H1 (cell line): ENCODE data around the gene CNPY3. TPM values are rescaled to one million over a fixed set of nuclear protein-coding genes. Genes with fewer than 3 reads are reported as not detected.

Experiments
- CTCF ChIA-PET: fragments of 300-600 bp; sonication (Branson Sonifier 250); formaldehyde crosslinking; loops from one replicate; lab custom pipeline; 2021; ENCODE audit not compliant: partially characterized antibody; lab: Charles Lee
- POLR2A ChIA-PET: fragments of 300-600 bp; sonication (Branson Sonifier 250); formaldehyde crosslinking; loops from one replicate; lab custom pipeline; 2021; ENCODE audit warnings: inconsistent platforms; ENCODE audit not compliant: partially characterized antibody; lab: Charles Lee
- DNase-seq, 2 experiments: peaks; one replicate each; pipeline versions ENCODE4 v3.0.0 to v3.0.0-alpha.2; 2010 to 2022; ENCODE audit warnings: low spot score in 2 of 2, low read depth in 1 of 2, mixed read lengths in 1 of 2
- FAIRE-seq: peaks from 2 replicates; lab custom pipeline; 2011; peaks lifted over from hg19 to GRCh38; lab: Jason Lieb, UNC
- H2AFZ ChIP-seq: 2 replicates; pipeline ENCODE4 v1.8.1; 2012; ENCODE audit warnings: low read length, inconsistent platforms
- H2AK5ac ChIP-seq: 2 replicates; pipeline ENCODE4 v1.6.1; 2013; ENCODE audit warnings: low read depth, low read length
- H2BK120ac ChIP-seq: replicated peaks from 2 replicates; pipeline ENCODE3; 2013; ENCODE audit warnings: low read depth, low read length, inconsistent platforms
- H2BK12ac ChIP-seq: 2 replicates; pipeline ENCODE4 v1.6.1; 2013; ENCODE audit warnings: low read depth, low read length
- H2BK15ac ChIP-seq: 2 replicates; pipeline ENCODE4 v1.6.1; 2013; ENCODE audit warnings: low read length
- H2BK20ac ChIP-seq: 2 replicates; pipeline ENCODE4 v1.6.1; 2013; ENCODE audit warnings: low read length
- H2BK5ac ChIP-seq: 2 replicates; pipeline ENCODE4 v1.6.1; 2013; ENCODE audit warnings: low read depth, low read length
- H3K14ac ChIP-seq: 2 replicates; pipeline ENCODE4 v1.6.1; 2013; ENCODE audit warnings: inconsistent platforms; ENCODE audit not compliant: insufficient read length
- H3K18ac ChIP-seq: 2 replicates; pipeline ENCODE4 v1.6.1; 2013; ENCODE audit warnings: low read length; ENCODE audit errors: extremely low read depth
- H3K23ac ChIP-seq: 2 replicates; pipeline ENCODE4 v1.6.1; 2013; ENCODE audit warnings: inconsistent platforms; ENCODE audit not compliant: insufficient read length
- H3K23me2 ChIP-seq: 2 replicates; pipeline ENCODE4 v1.6.1; 2013; ENCODE audit warnings: low read depth, low read length
- H3K27ac ChIP-seq: 2 replicates; pipeline ENCODE4 v1.6.1; 2011; ENCODE audit warnings: low read depth, low read length, inconsistent platforms
- H3K27me3 ChIP-seq, 4 experiments: replicated peaks in 1 of 4; 1 replicate in 1 of 4; 2 replicates in 3 of 4; pipeline versions ENCODE4 v1.6.1 to v1.8.1; 2011 to 2013; ENCODE audit warnings: low read length in 3 of 4, mild to moderate bottlenecking in 3 of 4, inconsistent platforms in 2 of 4, mixed read lengths in 2 of 4, moderate library complexity in 1 of 4; ENCODE audit not compliant: control insufficient read depth in 3 of 4, insufficient read depth in 3 of 4; ENCODE audit errors: extremely low read depth in 1 of 4
- H3K36me3 ChIP-seq, 4 experiments: 2 replicates each; pipeline versions ENCODE4 v1.6.1 to v1.8.1; 2011 to 2013; ENCODE audit warnings: mild to moderate bottlenecking in 4 of 4, low read length in 3 of 4, moderate library complexity in 2 of 4, control low read depth in 1 of 4, inconsistent platforms in 1 of 4; ENCODE audit not compliant: insufficient read depth in 4 of 4, control insufficient read depth in 2 of 4
- H3K4ac ChIP-seq: replicated peaks from 2 replicates; pipeline ENCODE3; 2013; ENCODE audit warnings: low read length, low read depth, mixed read lengths, inconsistent platforms; ENCODE audit not compliant: insufficient read length
- H3K4me1 ChIP-seq, 4 experiments: replicated peaks in 1 of 4; 1 replicate in 1 of 4; 2 replicates in 3 of 4; pipeline versions ENCODE4 v1.6.1 to v1.8.1; 2011 to 2013; ENCODE audit warnings: low read length in 3 of 4, inconsistent platforms in 2 of 4, mixed read lengths in 1 of 4; ENCODE audit not compliant: insufficient read depth in 4 of 4, control insufficient read depth in 3 of 4
- H3K4me2 ChIP-seq, 2 experiments: 2 replicates each; pipeline versions ENCODE4 v1.6.1 to v1.8.1; 2011 to 2013; ENCODE audit warnings: low read depth in 2 of 2, low read length in 2 of 2, control low read depth in 1 of 2, inconsistent platforms in 1 of 2, mild to moderate bottlenecking in 1 of 2; ENCODE audit not compliant: insufficient read depth in 1 of 2
- H3K4me3 ChIP-seq, 4 experiments: fragments of 200-600, 300-600 bp in 1 of 4; sonication (generic), shearing (Covaris generic), sonication (Bioruptor Twin) in 1 of 4; 2 replicates each; pipeline versions ENCODE4 v1.5.1 to v1.8.1; 2011 to 2016; ENCODE audit warnings: low read length in 4 of 4, low read depth in 3 of 4, control low read depth in 2 of 4, inconsistent platforms in 2 of 4, mild to moderate bottlenecking in 2 of 4, mixed read lengths in 1 of 4, moderate library complexity in 1 of 4; ENCODE audit not compliant: insufficient read depth in 2 of 4; ENCODE audit errors: extremely low read depth in 1 of 4
- H3K56ac ChIP-seq: replicated peaks from 2 replicates; pipeline ENCODE3; 2013; ENCODE audit warnings: low read depth, mild to moderate bottlenecking, mixed read lengths, low read length, inconsistent platforms; ENCODE audit not compliant: insufficient read length
- H3K79me1 ChIP-seq: 2 replicates; pipeline ENCODE4 v1.6.1; 2013; ENCODE audit warnings: low read depth, low read length, control low read depth
- H3K79me2 ChIP-seq, 2 experiments: 2 replicates each; pipeline versions ENCODE4 v1.6.1 to v1.8.1; 2012 to 2013; ENCODE audit warnings: low read length in 2 of 2, mild to moderate bottlenecking in 2 of 2, inconsistent platforms in 1 of 2; ENCODE audit not compliant: insufficient read depth in 2 of 2, control insufficient read depth in 1 of 2
- H3K9ac ChIP-seq, 4 experiments: replicated peaks in 1 of 4; 1 replicate in 1 of 4; 2 replicates in 3 of 4; pipeline versions ENCODE4 v1.6.1 to v1.8.1; 2011 to 2013; ENCODE audit warnings: low read depth in 3 of 4, low read length in 3 of 4, control low read depth in 2 of 4, mild to moderate bottlenecking in 2 of 4, moderate library complexity in 2 of 4, inconsistent platforms in 1 of 4; ENCODE audit errors: extremely low read depth in 1 of 4
- H3K9me3 ChIP-seq, 2 experiments: 2 replicates each; pipeline versions ENCODE4 v1.6.1 to v1.8.1; 2012 to 2013; ENCODE audit warnings: mild to moderate bottlenecking in 2 of 2, moderate library complexity in 2 of 2, control low read depth in 1 of 2, inconsistent platforms in 1 of 2, low read depth in 1 of 2, low read length in 1 of 2, mixed read lengths in 1 of 2; ENCODE audit not compliant: insufficient read depth in 2 of 2
- H4K20me1 ChIP-seq, 2 experiments: replicated peaks in 1 of 2; 2 replicates each; pipeline versions ENCODE3 to v1.8.1; 2011 to 2013; ENCODE audit warnings: inconsistent platforms in 2 of 2, low read length in 2 of 2, mild to moderate bottlenecking in 1 of 2; ENCODE audit not compliant: insufficient read depth in 2 of 2, control insufficient read depth in 1 of 2
- H4K5ac ChIP-seq: 2 replicates; pipeline ENCODE4 v1.6.1; 2013; ENCODE audit warnings: low read length, low read depth, mixed read lengths, inconsistent platforms; ENCODE audit not compliant: insufficient read length
- H4K8ac ChIP-seq: 2 replicates; pipeline ENCODE4 v1.8.0; 2013; ENCODE audit warnings: mild to moderate bottlenecking, moderate library complexity, low read length, inconsistent platforms; ENCODE audit not compliant: insufficient read depth; ENCODE audit errors: extremely low read depth
- H4K91ac ChIP-seq: replicated peaks from 2 replicates; pipeline ENCODE3; 2013; ENCODE audit warnings: low read length, mixed read lengths, inconsistent platforms; ENCODE audit not compliant: insufficient read length
- BACH1 ChIP-seq: IDR thresholded peaks from 2 replicates; pipeline ENCODE4 v1.6.1; 2012; ENCODE audit warnings: low read length, improper control_type of control experiment
- CEBPB ChIP-seq: IDR thresholded peaks from 2 replicates; pipeline ENCODE4 v1.6.1; 2012; ENCODE audit warnings: low read depth, low read length
- CHD2 ChIP-seq: IDR thresholded peaks from 2 replicates; pipeline ENCODE4 v1.6.1; 2012; ENCODE audit warnings: low read length, improper control_type of control experiment
- CTBP2 ChIP-seq: IDR thresholded peaks from 2 replicates; pipeline ENCODE4 v1.7.0; 2011; ENCODE audit warnings: borderline replicate concordance, mild to moderate bottlenecking, moderate library complexity, mixed read lengths, low read length; ENCODE audit not compliant: insufficient read depth, insufficient read length
- EGR1 ChIP-seq: IDR thresholded peaks from 2 replicates; pipeline ENCODE4 v1.6.1; 2011; ENCODE audit warnings: low read depth, low read length, borderline replicate concordance
- KDM1A ChIP-seq: fragments of 200-600, 300-600 bp; sonication (generic); IDR thresholded peaks from 2 replicates; pipeline ENCODE4 v1.7.1; 2016; ENCODE audit warnings: mild to moderate bottlenecking, low read length, borderline replicate concordance
- RBBP5 ChIP-seq: IDR thresholded peaks from 2 replicates; pipeline ENCODE4 v1.7.1; 2012; ENCODE audit warnings: low read depth, mild to moderate bottlenecking, inconsistent platforms, low read length, moderate library complexity, borderline replicate concordance
- SAP30 ChIP-seq: fragments of 300-600 bp; sonication (generic); IDR thresholded peaks from 2 replicates; pipeline ENCODE4 v1.7.1; 2012; ENCODE audit warnings: low read length, moderate library complexity, mild to moderate bottlenecking, inconsistent platforms; ENCODE audit not compliant: insufficient read depth, insufficient replicate concordance
- TAF1 ChIP-seq: IDR thresholded peaks from 2 replicates; pipeline ENCODE4 v1.6.1; 2011; ENCODE audit warnings: mild to moderate bottlenecking, low read depth, low read length
- WGBS, 2 experiments: shearing (Covaris generic) in 1 of 2; methylation state at CpG; one replicate each; pipeline versions ENCODE4 v1.1.6 to v1.1.7; 2013 to 2015; ENCODE audit warnings: low lambda C conversion rate in 2 of 2, mixed read lengths in 2 of 2, inconsistent platforms in 1 of 2, low coverage in 1 of 2, missing lambda C conversion rate in 1 of 2; ENCODE audit not compliant: insufficient replicate concordance in 2 of 2, insufficient coverage in 1 of 2, insufficient read length in 1 of 2; ENCODE audit errors: extremely low coverage in 1 of 2, missing lambda C conversion rate in 1 of 2; 5-methylcytosine and 5-hydroxymethylcytosine counted together
- polyA plus RNA-seq, 7 experiments: library from polyadenylated mRNA; depleted of rRNA in 3 of 7; stranded (reverse) in 5 of 7; unstranded in 2 of 7; fragments of >200 nt in 5 of 7; fragments of 200-250 nt in 2 of 7; gene quantifications; 1 replicate in 5 of 7; 2 replicates in 1 of 7; 4 replicates in 1 of 7; pipeline versions ENCODE4 v1.2.1 to v1.2.3, GENCODE V29; 2011 to 2013; ENCODE audit warnings: missing spikeins in 2 of 7, mixed read lengths in 2 of 7
- total RNA-seq: library from RNA; stranded (reverse); fragmentation: NEBNext Ultra II Directional; extraction: Animal tissue kit (Norgen Biotek cat#: 25700); gene quantifications from 2 replicates; pipeline ENCODE4 v1.2.1, GENCODE V29; 2021
- TF ChIP-seq, protein P1 (sequence below): IDR thresholded peaks from 2 replicates; pipeline ENCODE4 v1.6.1; 2012; ENCODE audit warnings: inconsistent platforms
- TF ChIP-seq, protein P2 (sequence below): IDR thresholded peaks from 2 replicates; pipeline ENCODE4 v1.6.1; 2011; ENCODE audit warnings: low read depth, mild to moderate bottlenecking, low read length; ENCODE audit not compliant: insufficient read depth
- TF ChIP-seq, protein P3 (sequence below): IDR thresholded peaks from 2 replicates; pipeline ENCODE4 v1.6.1; 2012; ENCODE audit warnings: inconsistent platforms

CNPY3 gene
- total and polyA plus RNA-seq, 2 of the 8 experiments (the other 6 are each of a cell fraction or from before 2014, with no cell fraction given) = 49.6 to 64.5 TPM

DNA sequence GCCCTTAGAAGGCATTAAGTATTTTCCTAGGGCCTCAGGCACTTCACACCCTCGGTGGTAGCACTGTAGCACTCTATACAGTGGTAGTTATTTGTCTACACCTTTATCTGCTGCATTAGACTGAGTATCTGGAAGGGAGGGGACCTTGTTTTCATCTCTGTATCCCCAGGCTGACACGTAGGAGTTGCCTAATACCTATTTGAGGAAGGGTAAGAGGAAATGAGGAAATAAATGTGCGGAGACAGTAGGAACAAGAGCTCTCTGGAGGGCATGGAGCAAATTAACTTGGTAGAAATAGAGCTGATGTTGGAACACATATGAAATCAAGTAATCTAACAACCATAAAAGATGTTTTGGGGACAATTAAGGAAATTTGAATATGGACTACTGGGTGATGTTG lies 3.9 kb downstream of the CNPY3 start:
- H2BK15ac ChIP-seq = no peak overlapping the region
- peaks cover 13% of the 10 kb centered on the region; the same call in 1 of the 2 replicates for H3K79me1 ChIP-seq
- H3K4me3 ChIP-seq = no peak overlapping the region
- peaks cover 3 to 45% (median 23%) of the 10 kb centered on the region in 4 experiments; a peak in 7 of 8 replicates for H3K36me3 ChIP-seq
- H3K18ac ChIP-seq = no peak overlapping the region
- ChIA-PET POLR2A (interaction anchor here (1.1 to 1.2 kb wide), 2 partner anchors 22 to 50 kb away, joined by 3 to 8 read pairs; no protein-coding TSS in a partner anchor), CTCF (interaction anchor here (0.5 to 1.3 kb wide), 4 partner anchors 8 to 23 kb away, joined by 3 read pairs; partner anchors contain the start of gene PTCRA)
- no peak overlapping the region for H3K23ac ChIP-seq
- no peak overlapping the region for H3K27ac ChIP-seq
- no peak overlapping the region for H4K5ac ChIP-seq
- WGBS, 2 experiments = 73% methylated on average over 3 of the region's 3 CpGs; no CpG with 5 or more reads in 1 of the 2 experiments
- H2BK20ac ChIP-seq = no peak overlapping the region
- H3K9me3 ChIP-seq = no peaks in the 10 kb centered on the region
- no peak overlapping the region for H2AK5ac ChIP-seq
- H3K4ac ChIP-seq = no peak overlapping the region
- H2BK120ac ChIP-seq = no peak overlapping the region
- H3K4me2 ChIP-seq = no peak overlapping the region
- H4K8ac ChIP-seq = no peak overlapping the region
- peaks cover 0 to 5% of the 10 kb centered on the region in 2 experiments for H4K20me1 ChIP-seq
- no peaks in the 10 kb centered on the region for H3K27me3 ChIP-seq
- peaks cover 0 to 48% of the 10 kb centered on the region in 2 experiments; a peak in 3 of 4 replicates for H3K79me2 ChIP-seq
- no peak overlapping the region for H3K14ac ChIP-seq
- H2BK5ac ChIP-seq = no peak overlapping the region
- H3K4me1 ChIP-seq = peaks cover 0 to 4% (median 2%) of the 10 kb centered on the region in 4 experiments; a peak in 3 of 7 replicates
- no peak overlapping the region for H2AFZ ChIP-seq
- peaks cover 8% of the 10 kb centered on the region for H3K23me2 ChIP-seq
- DNase-seq (no peak), FAIRE-seq (no peak)
- H2BK12ac ChIP-seq = no peak overlapping the region
- H4K91ac ChIP-seq = no peak overlapping the region
- H3K9ac ChIP-seq = no peak overlapping the region
- H3K56ac ChIP-seq = no peak overlapping the region
- TF ChIP-seq CTBP2 (no peak), EGR1 (no peak), CHD2 (no peak), BACH1 (no peak), TAF1 (no peak), RBBP5 (no peak), SAP30 (no peak), KDM1A (no peak), CEBPB (no peak)
- TF ChIP-seq, protein P1, sequence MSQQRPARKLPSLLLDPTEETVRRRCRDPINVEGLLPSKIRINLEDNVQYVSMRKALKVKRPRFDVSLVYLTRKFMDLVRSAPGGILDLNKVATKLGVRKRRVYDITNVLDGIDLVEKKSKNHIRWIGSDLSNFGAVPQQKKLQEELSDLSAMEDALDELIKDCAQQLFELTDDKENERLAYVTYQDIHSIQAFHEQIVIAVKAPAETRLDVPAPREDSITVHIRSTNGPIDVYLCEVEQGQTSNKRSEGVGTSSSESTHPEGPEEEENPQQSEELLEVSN = no peak
- TF ChIP-seq, protein P2, sequence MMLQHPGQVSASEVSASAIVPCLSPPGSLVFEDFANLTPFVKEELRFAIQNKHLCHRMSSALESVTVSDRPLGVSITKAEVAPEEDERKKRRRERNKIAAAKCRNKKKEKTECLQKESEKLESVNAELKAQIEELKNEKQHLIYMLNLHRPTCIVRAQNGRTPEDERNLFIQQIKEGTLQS = no peak
- TF ChIP-seq, protein P3, sequence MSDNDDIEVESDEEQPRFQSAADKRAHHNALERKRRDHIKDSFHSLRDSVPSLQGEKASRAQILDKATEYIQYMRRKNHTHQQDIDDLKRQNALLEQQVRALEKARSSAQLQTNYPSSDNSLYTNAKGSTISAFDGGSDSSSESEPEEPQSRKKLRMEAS = no peak
